Hematopoietic multipotent progenitor cell treated with erythropoietin and hydrocortisone succinate and interleukin-3 and kit ligand, for 4 days (in vitro differentiated cells): ENCODE results near the gene XPNPEP1.

Experiments
- DNase-seq: peaks from one replicate; pipeline ENCODE4 v3.0.0-alpha.2; 2015

The XPNPEP1 gene

DNA sequence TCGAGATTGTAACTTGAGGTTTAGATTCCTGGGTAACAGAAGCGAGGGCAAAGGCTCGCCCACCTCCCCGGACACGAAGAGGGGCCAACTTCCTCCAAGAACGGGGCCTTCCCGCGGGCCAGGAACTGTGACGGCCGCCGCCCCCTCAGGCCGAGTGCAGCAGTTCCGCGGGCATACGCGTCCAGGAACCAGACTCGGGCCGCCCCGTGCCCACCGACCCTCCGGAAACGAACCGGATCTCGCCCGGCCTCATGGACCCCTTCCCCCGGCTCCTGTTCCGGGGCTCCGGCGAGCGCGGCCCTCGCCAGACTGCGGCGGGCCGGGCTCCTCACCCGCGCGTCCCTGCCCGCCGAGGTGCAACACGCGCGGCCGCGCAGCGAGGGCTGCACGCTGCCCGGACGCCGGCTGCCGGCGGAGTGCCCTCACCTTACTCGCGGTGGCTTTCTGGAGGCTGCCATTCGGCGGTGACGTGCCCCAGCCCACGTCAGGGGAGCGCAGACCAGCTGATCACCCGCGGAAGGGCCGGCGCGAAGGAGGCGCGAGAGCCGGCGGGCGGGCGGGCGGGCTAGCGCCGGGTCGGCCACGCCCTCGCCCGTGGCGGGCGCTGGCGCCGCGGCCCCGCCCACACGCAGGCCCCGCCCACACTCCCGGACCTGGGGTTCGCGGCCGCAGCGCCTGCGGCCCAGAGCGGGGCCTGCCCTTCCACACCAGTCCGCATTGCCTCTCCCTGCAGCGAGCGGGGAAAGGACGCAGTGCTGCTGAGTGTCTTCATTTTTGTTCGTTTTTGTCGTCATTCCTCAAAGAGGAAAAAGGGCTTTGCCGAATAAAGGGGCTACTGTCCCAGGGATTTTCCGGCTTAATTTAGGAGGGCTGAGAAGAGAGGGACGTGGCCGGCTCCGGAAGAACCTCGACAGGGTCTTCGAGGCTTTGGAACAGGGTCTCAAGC lies at the start of gene XPNPEP1:
Gene XPNPEP1, minus strand, starts transcription at position 536 of the 946 bp plus-strand sequence. Its CDS starts 78 bp downstream, at position 458.
- peak; percentile 94 for DNase-seq

DNA sequence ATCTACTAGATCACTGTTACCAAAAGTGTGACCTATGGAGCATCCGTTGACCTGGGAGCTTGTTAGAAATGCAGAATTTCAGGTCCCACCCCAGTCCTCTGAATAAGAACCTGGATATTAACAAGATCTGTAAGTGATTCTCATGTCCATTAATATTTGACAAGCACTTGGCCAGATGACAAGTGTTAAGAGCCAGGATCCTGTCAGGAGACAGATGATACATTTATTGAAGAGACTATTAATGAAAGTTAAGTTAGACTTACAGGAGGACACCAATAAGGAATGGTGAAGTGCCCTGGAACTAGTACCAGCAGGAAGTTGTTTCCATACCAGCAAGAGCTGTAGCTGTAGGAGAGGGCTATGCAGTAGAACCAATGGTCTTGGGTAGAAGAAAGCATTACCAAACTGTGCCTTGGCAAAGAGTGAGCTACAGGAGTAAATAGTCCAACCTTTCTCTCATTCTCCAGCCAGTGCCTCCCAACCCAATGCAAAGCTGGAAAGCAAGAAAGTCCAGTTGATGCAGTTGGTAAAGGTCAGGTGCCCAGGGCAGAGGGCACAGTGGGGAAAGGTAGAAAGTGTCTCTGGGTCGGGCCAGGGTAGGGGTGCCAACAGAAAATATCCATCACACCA lies 49.2 kb upstream of the XPNPEP1 start:
- no peak for DNase-seq

DNA sequence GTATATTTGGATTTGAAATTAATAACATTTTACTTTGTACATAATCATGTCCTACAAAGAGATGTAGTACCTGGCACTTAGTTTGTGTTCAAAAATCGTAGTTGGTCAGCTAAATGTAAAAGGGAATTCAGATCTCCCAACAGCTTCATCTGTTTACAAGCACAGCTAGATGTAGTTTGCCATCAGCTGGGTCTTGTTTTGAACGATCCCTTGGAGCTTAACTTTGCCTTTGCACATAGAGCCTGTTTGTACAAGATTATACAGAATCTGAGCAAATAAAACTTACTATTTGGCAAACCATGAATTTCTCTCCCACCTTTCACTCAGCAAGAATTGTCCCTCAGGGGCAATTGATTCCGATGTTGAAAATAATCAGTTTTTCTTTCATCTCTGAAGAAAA lies 48.3 kb upstream of the XPNPEP1 start:
- DNase-seq = no peak

- DNase-seq = no peak
These were observed 46.5 kb upstream of the XPNPEP1 start for GRCh38 chr10:109969760-109970346.

DNA sequence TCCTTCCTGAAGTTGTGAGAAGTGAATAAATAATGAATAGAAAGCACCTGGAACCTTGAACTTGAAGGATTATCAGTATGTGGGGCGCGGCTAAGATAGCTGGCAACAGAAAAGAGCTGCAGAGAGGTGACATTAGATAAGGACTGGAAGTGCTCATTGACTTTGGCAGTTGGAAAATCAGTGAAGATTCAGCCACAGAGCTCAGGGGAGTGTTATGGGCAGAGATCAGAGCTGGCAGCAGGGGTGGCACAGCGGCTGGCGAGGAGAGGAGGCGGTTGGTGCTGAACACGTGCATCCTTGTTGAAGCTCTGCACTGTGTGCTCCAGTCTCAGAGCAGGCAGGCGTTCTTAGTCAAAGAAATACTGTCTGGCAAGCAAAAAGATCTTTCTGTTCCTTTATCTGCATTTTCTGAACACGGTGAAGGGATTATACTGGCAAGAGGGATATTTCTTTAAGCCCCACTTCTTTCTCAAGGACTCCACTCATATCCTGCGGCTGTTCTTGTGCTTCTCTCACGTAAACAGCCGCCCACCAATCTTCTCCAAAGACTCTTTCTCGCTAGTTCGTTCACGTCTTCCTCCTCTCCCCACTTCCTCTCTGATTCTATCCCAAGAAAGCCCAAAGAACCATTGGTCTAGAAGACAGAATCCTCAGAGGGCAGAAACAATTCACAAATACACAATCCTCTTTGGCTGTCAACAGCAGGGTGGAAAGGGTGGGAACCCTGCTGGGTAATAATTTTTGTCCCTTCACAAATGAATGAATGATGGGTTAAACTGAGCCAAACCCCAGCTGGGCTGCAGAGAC lies 45.8 kb upstream of the XPNPEP1 start:
- DNase-seq = peak; percentile 46

- DNase-seq = no peak
These were observed 44.4 kb upstream of the XPNPEP1 start for GRCh38 chr10:109967739-109968088.

DNA sequence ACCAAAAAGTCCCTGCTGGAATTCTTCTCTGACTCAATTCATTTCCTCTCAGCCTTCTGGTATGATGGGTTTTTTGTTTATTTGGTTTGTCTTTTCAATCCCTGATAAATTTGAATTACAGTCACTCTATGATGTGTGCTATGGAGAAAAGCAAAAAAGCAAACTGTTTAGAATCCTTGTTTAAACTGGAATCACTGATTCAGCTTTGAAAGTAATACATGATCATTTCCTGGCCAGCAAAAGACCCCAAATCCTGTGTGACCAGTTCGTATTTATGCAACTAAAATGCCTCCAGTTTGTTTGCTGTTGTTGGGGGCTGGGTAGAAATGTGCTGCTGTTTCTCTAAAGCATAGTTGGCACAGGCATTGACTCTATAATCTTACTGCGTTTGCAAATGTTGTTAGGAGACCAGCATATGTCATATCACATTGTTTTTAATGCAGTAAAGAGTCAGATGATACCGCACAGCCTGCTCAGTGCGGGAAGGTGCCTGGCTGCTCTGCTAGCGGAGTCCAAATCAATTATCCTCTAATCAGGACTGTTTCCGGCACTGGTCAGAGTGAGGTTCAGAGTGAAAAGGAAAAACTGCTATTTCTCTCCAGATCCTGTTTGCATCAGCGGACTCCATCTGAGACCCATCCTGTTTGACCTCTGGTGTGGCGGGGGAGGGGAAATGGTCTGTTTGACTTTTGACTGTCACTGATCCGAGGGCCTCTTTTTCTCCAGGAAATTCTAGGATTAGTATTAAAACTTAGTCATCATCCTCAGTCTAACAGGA lies 43.8 kb upstream of the XPNPEP1 start:
- DNase-seq = no peak

DNA sequence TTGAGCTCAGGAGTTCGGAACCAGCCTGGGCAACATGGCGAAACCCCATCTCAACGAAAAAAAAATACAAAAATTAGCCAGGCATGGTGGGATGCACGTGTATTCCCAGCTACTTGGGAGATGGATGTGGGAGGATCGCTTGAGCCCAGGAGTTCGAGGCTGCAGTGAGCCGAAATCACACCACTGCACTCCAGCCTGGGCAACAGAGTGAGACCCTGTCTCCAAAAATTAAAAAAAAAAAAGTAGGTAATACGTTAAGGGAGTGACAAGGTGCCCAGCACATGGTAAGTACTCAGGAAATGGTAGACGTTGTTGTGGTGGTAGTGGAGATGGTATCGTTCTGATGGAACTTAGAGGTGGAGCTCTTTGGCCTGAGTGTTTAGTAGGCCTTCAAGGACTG lies 41.0 kb upstream of the XPNPEP1 start:
- DNase-seq = no peak

- no peak for DNase-seq
These were observed 40.1 kb upstream of the XPNPEP1 start for GRCh38 chr10:109963439-109963838.

DNA sequence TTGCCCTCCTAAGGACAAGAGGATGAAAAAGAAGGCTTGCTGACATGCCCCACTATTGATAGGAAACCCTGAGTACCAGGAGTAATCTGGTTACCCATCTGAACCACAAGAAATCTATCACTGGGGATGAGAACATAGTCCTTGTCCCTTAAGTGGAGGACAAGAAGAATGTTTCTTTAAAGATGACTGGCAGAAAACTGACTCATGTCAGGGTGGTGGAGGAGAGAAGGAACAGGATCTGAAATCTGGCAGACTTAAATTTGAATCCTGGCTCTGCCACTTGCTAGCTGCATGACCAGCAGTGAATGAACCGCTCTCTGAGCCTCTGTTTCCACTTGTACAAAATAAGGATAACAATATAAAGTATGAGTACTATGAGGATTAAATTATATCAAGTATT lies 38.9 kb upstream of the XPNPEP1 start:
- DNase-seq = no peak

- no peak for DNase-seq
These were observed 38.1 kb upstream of the XPNPEP1 start for GRCh38 chr10:109961174-109962001.

DNA sequence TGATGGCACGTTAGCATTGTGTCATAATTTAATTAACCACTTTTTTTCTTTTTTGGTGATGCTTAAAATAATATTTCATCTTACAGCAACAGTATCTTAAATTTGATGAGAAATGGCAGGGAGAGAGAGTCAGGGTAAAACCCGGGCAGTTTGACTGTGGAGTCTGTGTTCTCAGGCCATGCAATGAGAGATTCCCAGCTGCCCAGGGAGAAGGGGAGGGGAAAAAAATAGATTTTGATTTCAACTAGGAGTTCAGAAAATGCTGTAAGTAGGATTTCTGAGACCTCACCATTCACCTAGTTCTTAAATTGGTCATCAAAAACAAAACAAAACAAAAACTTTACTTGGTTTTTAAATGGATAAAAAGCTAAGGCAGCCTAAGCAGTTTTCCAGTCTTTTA lies 37.4 kb upstream of the XPNPEP1 start:
- no peak for DNase-seq

DNA sequence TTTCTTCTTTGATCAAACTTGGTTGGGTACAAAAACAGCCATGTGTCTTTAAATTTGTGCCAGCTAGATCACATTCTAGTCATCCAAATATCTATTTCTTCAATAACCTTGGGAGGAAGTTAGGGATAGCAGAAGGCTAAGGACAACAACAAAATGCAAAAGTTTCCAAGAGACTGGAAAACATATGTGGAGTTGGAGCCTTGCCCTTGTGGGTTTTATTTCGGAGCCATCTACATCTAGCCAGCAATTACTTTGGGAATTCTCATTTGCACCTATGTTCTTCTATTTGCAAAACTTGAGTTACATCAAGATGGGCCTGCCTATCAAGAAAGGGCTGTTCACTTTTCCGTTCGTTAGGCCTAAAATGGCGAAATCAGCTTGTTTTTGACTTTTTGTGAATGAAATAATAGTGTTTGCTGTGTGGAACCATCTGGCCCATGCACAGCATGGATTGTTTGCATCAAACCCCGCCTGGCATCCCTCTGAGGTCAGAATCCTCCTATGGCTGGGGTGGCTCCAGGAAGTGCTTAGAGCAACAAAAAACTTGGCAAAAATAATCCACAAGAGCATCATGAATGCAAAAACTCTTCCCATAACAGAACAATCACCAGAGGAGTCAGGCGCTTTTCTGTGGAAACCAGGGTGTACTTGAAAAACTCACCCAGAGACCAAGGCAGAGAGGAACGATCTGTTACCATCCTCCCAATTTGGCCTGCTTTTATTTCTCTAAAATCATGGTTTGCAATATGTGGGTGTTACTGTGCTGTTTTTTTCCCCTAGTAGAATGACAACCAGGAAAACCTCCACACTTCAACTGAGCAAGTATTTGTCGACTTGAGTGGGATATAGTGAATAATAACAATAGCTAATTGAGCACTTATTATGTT lies 36.2 kb upstream of the XPNPEP1 start:
- no peak for DNase-seq

DNA sequence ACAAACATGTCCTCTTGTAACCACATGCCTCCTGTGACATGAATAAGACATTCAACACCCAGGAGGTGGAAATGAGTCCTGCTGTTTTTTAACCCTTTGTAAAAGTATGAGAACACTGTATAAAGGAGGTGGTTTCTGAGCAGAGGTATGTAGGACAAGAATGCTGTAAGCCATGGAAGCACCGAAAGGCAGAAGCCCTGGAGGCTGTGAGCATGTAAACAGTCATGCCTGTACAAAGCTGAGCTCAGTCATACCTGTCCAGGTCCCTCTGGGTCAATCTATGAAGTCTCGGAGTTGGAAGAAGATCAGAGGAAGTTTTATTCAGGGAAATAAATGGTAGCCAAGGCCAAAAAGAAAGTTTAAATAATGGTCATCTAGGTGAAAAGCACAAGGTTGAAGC lies 34.7 kb upstream of the XPNPEP1 start:
- DNase-seq = no peak

- no peak for DNase-seq
These were observed 33.9 kb upstream of the XPNPEP1 start for GRCh38 chr10:109957092-109957797.

DNA sequence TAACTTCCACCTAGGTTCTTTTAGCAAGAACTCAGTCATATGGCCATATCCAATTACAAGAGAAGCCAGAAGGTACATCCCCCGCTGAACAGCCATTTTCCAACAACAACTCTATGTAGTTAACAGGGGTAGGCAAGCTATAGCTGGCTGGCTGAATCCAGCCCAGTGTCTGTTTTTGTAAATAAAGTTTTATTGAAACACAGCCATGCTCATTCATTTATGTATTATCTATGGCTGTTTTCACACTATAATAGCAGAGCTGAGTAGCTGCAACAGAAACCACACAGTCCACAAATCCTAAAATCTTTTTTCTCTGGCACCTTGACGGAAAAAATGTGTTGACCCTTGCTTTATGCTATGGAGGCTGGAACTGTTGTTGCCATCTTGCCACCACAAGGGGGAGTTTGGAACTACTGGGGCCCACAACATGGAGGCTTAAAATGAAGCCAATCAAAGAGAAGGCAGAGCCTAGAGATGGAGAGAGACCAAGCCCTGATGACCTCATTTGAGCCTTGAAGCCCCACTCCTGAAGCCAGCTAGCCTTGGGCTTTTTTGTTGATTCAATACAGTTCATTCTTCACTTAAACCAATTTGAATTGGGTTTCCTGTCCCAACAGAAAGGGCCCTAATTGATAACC lies 33.3 kb upstream of the XPNPEP1 start:
- peak; percentile 74 for DNase-seq

DNA sequence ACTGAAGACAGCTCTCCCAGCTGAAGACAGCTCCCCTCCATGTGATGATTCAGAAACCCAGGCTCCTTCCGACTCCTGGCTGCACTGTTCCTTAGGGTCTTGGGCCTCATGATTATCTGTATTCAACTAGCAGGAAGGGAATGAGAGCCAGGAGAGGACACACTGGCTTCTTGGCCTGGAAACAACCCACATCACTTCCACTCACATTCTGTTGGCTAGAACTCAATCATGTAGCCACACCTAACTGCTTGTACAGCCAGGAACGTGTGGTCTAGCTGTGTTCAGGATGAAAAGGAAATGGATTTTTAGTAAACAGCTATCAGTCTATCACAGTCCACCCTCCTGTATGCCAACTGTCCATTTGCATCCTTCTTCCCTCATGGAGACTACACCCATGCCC lies 30.5 kb upstream of the XPNPEP1 start:
- DNase-seq = no peak

- DNase-seq = no peak
These were observed 29.2 kb upstream of the XPNPEP1 start for GRCh38 chr10:109952526-109952925.
